A673 (cell line): Measurements from ENCODE around the gene CD72. TPM values are rescaled to one million over a fixed set of nuclear protein-coding genes. Genes with fewer than 3 reads are reported as not detected.
A peak's percentile ranks its signal among the peaks of the same experiment; 100 is the strongest.
"Not testable (repeated sequence)": the region's sequence is repeated elsewhere in the genome, so short reads cannot be mapped to it uniquely, and the experiment has no call there.

Experiments used
- BruUV-seq: library from RNA; stranded (reverse); fragments of 400-500 nt; replicated peaks from 2 replicates; lab custom pipeline; 2021; lab: Mats Ljungman, UMichigan
- CTCF ChIA-PET: fragments of 300-600 bp; sonication (Branson Sonifier 250); formaldehyde crosslinking; loops from one replicate; lab custom pipeline; 2022; ENCODE audit warnings: antibody characterized with exemption; lab: Charles Lee
- POLR2A ChIA-PET: fragments of 300-600 bp; sonication (Branson Sonifier 250); formaldehyde crosslinking; loops from one replicate; lab custom pipeline; 2022; ENCODE audit warnings: antibody characterized with exemption; ENCODE audit not compliant: low non-redundant PET; lab: Charles Lee
- DNase-seq: peaks from one replicate; pipeline ENCODE4 v3.0.0-alpha.2; 2015; ENCODE audit warnings: low spot score
- H3K27ac ChIP-seq: fragments of 200-600 bp; sonication (generic); 2 replicates; pipeline ENCODE4 v1.5.1; 2016; ENCODE audit warnings: mixed run types, low read depth, mild to moderate bottlenecking, mixed read lengths, antibody characterized with exemption, low read length; ENCODE audit not compliant: poor library complexity, severe bottlenecking
- H3K27me3 ChIP-seq: fragments of 200-600 bp; sonication (generic); replicated peaks from 2 replicates; pipeline ENCODE4 v1.6.1; 2017; ENCODE audit warnings: mixed run types, low read depth, mild to moderate bottlenecking, mixed read lengths, antibody characterized with exemption, low read length; ENCODE audit not compliant: insufficient read depth, poor library complexity
- H3K36me3 ChIP-seq: fragments of 200-600 bp; sonication (generic); 2 replicates; pipeline ENCODE4 v1.6.1; 2016; ENCODE audit warnings: mixed run types, mild to moderate bottlenecking, mixed read lengths, antibody characterized with exemption, low read length; ENCODE audit not compliant: insufficient read depth, poor library complexity, severe bottlenecking
- H3K4me1 ChIP-seq: fragments of 200-600 bp; sonication (generic); 2 replicates; pipeline ENCODE4 v1.6.1; 2017; ENCODE audit warnings: mixed run types, mild to moderate bottlenecking, mixed read lengths, antibody characterized with exemption, low read length; ENCODE audit not compliant: insufficient read depth, poor library complexity, severe bottlenecking
- H3K4me3 ChIP-seq: fragments of 200-600 bp; sonication (generic); 2 replicates; pipeline ENCODE4 v1.5.1; 2016; ENCODE audit warnings: low read depth, mixed run types, mild to moderate bottlenecking, mixed read lengths, low read length; ENCODE audit not compliant: poor library complexity, severe bottlenecking
- H3K9me3 ChIP-seq: fragments of 200-600 bp; sonication (generic); 2 replicates; pipeline ENCODE4 v1.6.1; 2016; ENCODE audit warnings: mixed run types, low read depth, mild to moderate bottlenecking, mixed read lengths, antibody characterized with exemption, low read length; ENCODE audit not compliant: poor library complexity, severe bottlenecking
- CTCF ChIP-seq: fragments of 300-800, 200-600 bp; sonication (generic); conservative IDR thresholded peaks from 2 replicates; pipeline ENCODE4 v1.5.1; 2017; ENCODE audit warnings: low read depth, mild to moderate bottlenecking, antibody characterized with exemption, low read length, moderate library complexity, mixed read lengths
- EZH2 ChIP-seq: fragments of 200-600 bp; sonication (generic); IDR thresholded peaks from 2 replicates; pipeline ENCODE4 v1.6.1; 2017; ENCODE audit warnings: borderline replicate concordance, low read depth, mild to moderate bottlenecking, mixed read lengths, antibody characterized with exemption, low read length; ENCODE audit not compliant: poor library complexity, severe bottlenecking
- intact Hi-C: fragments of 100-400 bp; cut with micrococcal nuclease; formaldehyde crosslinking; loops from one replicate; pipeline ENCODE4 v1.10.0; 2022; ENCODE audit not compliant: unreplicated experiment
- total RNA-seq: library from RNA; stranded (reverse); gene quantifications from 2 replicates; pipeline ENCODE4 v1.2.3, GENCODE V29; 2021

CD72 gene
- total RNA-seq, 1 experiment from 2014 or later, result not detected

- BruUV-seq, result TSS peak; percentile 95
- intact Hi-C loops, result loop anchor here (5.0 to 10.0 kb wide), 3 partner anchors 44 to 486 kb away; partner anchors contain the start of genes ATOSB, HINT2 and SPAG8
- TF ChIP-seq CTCF (no peak), EZH2 (no peak)
- peaks cover under 1% of the 10 kb centered on the region for H3K36me3 ChIP-seq
- ChIA-PET POLR2A (no interaction called here), CTCF (interaction anchor here (0.5 to 0.9 kb wide), 7 partner anchors 12 to 137 kb away, joined by 3 to 4 read pairs (median 4); no protein-coding TSS in a partner anchor)
- H3K4me1 ChIP-seq, result no peaks in the 10 kb centered on the region
- H3K27ac ChIP-seq, result peak overlapping the region; percentile 79
- no peaks in the 10 kb centered on the region for H3K9me3 ChIP-seq
- peak overlapping the region; percentile 79 for H3K4me3 ChIP-seq
- H3K27me3 ChIP-seq, result no peaks in the 10 kb centered on the region
- DNase-seq, result no peak
Measured at GRCh38 chr9:35603506-35603985, 14.7 kb downstream of the CD72 start.

- H3K9me3 ChIP-seq, result no peaks in the 10 kb centered on the region
- ChIA-PET POLR2A (no interaction called here), CTCF (interaction anchor here (0.6 kb wide), 1 partner anchor 480 kb away, joined by 4 read pairs; no protein-coding TSS in a partner anchor)
- BruUV-seq, result no TSS peak
- no peak overlapping the region for H3K4me3 ChIP-seq
- peak; percentile 60 for DNase-seq
- H3K36me3 ChIP-seq, result no peaks in the 10 kb centered on the region
- no peaks in the 10 kb centered on the region for H3K4me1 ChIP-seq
- intact Hi-C loops, result loop anchor here (5.0 to 10.0 kb wide), 3 partner anchors 47 to 483 kb away; partner anchors contain the start of genes ATOSB, HINT2 and SPAG8
- no peak overlapping the region for H3K27ac ChIP-seq
- peak; percentile 43 for TF ChIP-seq CTCF
- no peak for TF ChIP-seq EZH2
- H3K27me3 ChIP-seq, result no peaks in the 10 kb centered on the region
Measured at GRCh38 chr9:35599763-35600604, 18.2 kb downstream of the CD72 start.

- ChIA-PET CTCF (no interaction called here), POLR2A (no interaction called here)
- no TSS peak for BruUV-seq
- no peak for TF ChIP-seq EZH2
- no peak for TF ChIP-seq CTCF
- Histone ChIP-seq H3K9me3 (no peaks in the 10 kb centered on the region), H3K36me3 (no peaks in the 10 kb centered on the region), H3K27ac (no peak overlapping the region), H3K27me3 (no peaks in the 10 kb centered on the region), H3K4me1 (no peaks in the 10 kb centered on the region), H3K4me3 (no peak overlapping the region)
- intact Hi-C loops, result no loop called here
- DNase-seq, result no peak
Measured at GRCh38 chr9:35598866-35599590, 19.2 kb downstream of the CD72 start.

GRCh38 chr9:35596907-35597306, 21.3 kb downstream of the CD72 start:
- H3K27me3 ChIP-seq, H3K4me3 ChIP-seq, H3K4me1 ChIP-seq, H3K27ac ChIP-seq, H3K9me3 ChIP-seq, CTCF ChIA-PET, H3K36me3 ChIP-seq, POLR2A ChIA-PET, intact Hi-C loops, BruUV-seq, DNase-seq: not testable (repeated sequence)
